ENCODE data around the gene C4orf50.

The C4orf50 gene

GRCh38 chr4:6018331-6018730, at the start of gene C4orf50:
C4orf50 (minus strand) TSS chr4:6018431.
- in situ Hi-C loops (cut with HindIII; ENCODE audit: low pct_ligation_motif_present, low sequenced_read_pairs) = no loop called here
- Histone ChIP-seq H3K36me3 (replicated peaks) (no peaks in the 10 kb centered on the region), H3K27ac (no peak within 1 kb of the TSS), H3K4me3 (ENCODE audit: low read depth, low read length) (no peak within 1 kb of the TSS), H3K27me3 (replicated peaks) (no peaks in the 10 kb centered on the region)
- TF ChIP-seq, protein P1, sequence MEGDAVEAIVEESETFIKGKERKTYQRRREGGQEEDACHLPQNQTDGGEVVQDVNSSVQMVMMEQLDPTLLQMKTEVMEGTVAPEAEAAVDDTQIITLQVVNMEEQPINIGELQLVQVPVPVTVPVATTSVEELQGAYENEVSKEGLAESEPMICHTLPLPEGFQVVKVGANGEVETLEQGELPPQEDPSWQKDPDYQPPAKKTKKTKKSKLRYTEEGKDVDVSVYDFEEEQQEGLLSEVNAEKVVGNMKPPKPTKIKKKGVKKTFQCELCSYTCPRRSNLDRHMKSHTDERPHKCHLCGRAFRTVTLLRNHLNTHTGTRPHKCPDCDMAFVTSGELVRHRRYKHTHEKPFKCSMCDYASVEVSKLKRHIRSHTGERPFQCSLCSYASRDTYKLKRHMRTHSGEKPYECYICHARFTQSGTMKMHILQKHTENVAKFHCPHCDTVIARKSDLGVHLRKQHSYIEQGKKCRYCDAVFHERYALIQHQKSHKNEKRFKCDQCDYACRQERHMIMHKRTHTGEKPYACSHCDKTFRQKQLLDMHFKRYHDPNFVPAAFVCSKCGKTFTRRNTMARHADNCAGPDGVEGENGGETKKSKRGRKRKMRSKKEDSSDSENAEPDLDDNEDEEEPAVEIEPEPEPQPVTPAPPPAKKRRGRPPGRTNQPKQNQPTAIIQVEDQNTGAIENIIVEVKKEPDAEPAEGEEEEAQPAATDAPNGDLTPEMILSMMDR (IDR thresholded peaks at IDR 0.05; ENCODE audit: low read depth, low read length, missing control alignments) = no peak
- DNase-seq = no peak

- no peaks in the 10 kb centered on the region for H3K36me3 ChIP-seq (replicated peaks)
These were observed 47.8 kb upstream of the C4orf50 start for GRCh38 chr4:6065934-6066590.

DNA sequence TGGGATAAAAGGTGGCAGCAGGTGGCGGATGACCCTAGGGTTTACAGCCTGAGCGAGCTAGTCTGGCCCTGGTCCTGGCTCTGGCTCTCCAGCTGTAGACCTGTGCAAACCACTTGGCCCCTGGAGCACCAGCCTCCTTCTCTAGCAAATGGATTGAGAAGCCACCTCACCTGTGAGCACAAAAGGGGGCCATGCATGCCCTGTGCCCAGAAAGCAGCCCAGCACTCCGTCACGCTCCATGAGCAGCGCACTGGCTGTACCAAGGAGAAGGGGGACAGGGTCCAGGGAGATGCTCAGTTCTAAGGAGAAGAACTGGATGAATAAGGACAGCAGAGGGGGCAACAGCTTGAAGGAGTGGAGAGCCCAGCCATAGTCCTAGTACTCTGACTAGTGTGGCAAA, 46.9 kb upstream of the C4orf50 start:
- H3K27me3 ChIP-seq (replicated peaks) = no peaks in the 10 kb centered on the region
- in situ Hi-C loops (cut with HindIII; ENCODE audit: low pct_ligation_motif_present, low sequenced_read_pairs) = no loop called here
- no peaks in the 10 kb centered on the region for H3K36me3 ChIP-seq (replicated peaks)
- TF ChIP-seq, protein P1 (IDR thresholded peaks at IDR 0.05; ENCODE audit: low read depth, low read length, missing control alignments) = no peak
- H3K4me3 ChIP-seq (ENCODE audit: low read depth, low read length) = no peak overlapping the region
- DNase-seq = no peak
- H3K27ac ChIP-seq = no peak overlapping the region

More at GRCh38 chr4:6065934-6066590, 47.8 kb upstream of the C4orf50 start:
- Histone ChIP-seq H3K27ac (no peak overlapping the region), H3K4me3 (ENCODE audit: low read depth, low read length) (no peak overlapping the region), H3K27me3 (replicated peaks) (no peaks in the 10 kb centered on the region)
- DNase-seq = no peak
- in situ Hi-C loops (cut with HindIII; ENCODE audit: low pct_ligation_motif_present, low sequenced_read_pairs) = no loop called here
- TF ChIP-seq, protein P1 (IDR thresholded peaks at IDR 0.05; ENCODE audit: low read depth, low read length, missing control alignments) = no peak

- no peak for DNase-seq
- H3K27me3 ChIP-seq (replicated peaks) = no peaks in the 10 kb centered on the region
- in situ Hi-C loops (cut with HindIII; ENCODE audit: low pct_ligation_motif_present, low sequenced_read_pairs) = no loop called here
- H3K36me3 ChIP-seq (replicated peaks) = no peaks in the 10 kb centered on the region
- H3K27ac ChIP-seq = no peak overlapping the region
- TF ChIP-seq, protein P1 (IDR thresholded peaks at IDR 0.05; ENCODE audit: low read depth, low read length, missing control alignments) = no peak
- no peak overlapping the region for H3K4me3 ChIP-seq (ENCODE audit: low read depth, low read length)
These were observed 46.2 kb upstream of the C4orf50 start for GRCh38 chr4:6064383-6064782.

DNA sequence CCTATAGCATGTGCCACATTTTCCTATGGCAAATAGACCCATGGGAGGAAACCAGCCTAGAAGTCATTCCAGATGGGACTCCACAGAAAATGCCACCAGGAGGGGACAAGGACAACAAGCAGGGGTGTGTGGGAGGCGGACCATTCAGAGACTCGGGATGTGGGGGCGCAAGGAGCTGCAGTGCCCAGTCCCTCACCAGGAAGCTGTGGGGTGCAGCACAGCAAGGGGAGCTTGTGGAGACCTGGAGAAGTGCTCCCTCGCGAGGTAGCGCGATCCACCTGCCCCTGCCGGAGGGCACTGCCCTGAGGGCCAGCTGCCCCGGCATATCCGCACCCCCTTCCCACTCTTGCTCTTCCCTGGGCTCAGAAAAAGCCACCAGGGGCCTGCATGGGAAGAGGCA, 45.5 kb upstream of the C4orf50 start:
- no peaks in the 10 kb centered on the region for H3K36me3 ChIP-seq (replicated peaks)
- TF ChIP-seq, protein P1 (IDR thresholded peaks at IDR 0.05; ENCODE audit: low read depth, low read length, missing control alignments) = no peak
- no peak for DNase-seq
- no peak overlapping the region for H3K4me3 ChIP-seq (ENCODE audit: low read depth, low read length)
- H3K27ac ChIP-seq = no peak overlapping the region
- in situ Hi-C loops (cut with HindIII; ENCODE audit: low pct_ligation_motif_present, low sequenced_read_pairs) = no loop called here
- no peaks in the 10 kb centered on the region for H3K27me3 ChIP-seq (replicated peaks)

- Histone ChIP-seq H3K27ac (no peak overlapping the region), H3K4me3 (ENCODE audit: low read depth, low read length) (no peak overlapping the region), H3K27me3 (replicated peaks) (no peaks in the 10 kb centered on the region), H3K36me3 (replicated peaks) (no peaks in the 10 kb centered on the region)
- in situ Hi-C loops (cut with HindIII; ENCODE audit: low pct_ligation_motif_present, low sequenced_read_pairs) = no loop called here
- TF ChIP-seq, protein P1 (IDR thresholded peaks at IDR 0.05; ENCODE audit: low read depth, low read length, missing control alignments) = no peak
- no peak for DNase-seq
These were observed 43.9 kb upstream of the C4orf50 start for GRCh38 chr4:6062133-6062532.
